Stimulated activated CD8-positive, alpha-beta memory T cell treated with anti-CD3 and anti-CD28 coated beads, Interleukin-4, amount 100 ng/mL, for 48 hours (primary cell): ENCODE results near the gene NBAS.

Experiments used
- DNase-seq: peaks from one replicate; pipeline ENCODE4 v3.0.0-alpha.2; 2020

NBAS gene

GRCh38 chr2:15155959-15156574 is 405.1 kb downstream of the NBAS start:
- no peak for DNase-seq

- no peak for DNase-seq
Observed at GRCh38 chr2:15154297-15154696, 406.8 kb downstream of the NBAS start.

GRCh38 chr2:15152382-15152781 is 408.8 kb downstream of the NBAS start:
- DNase-seq: no peak

- no peak for DNase-seq
Observed at GRCh38 chr2:15149063-15149462, 412.1 kb downstream of the NBAS start.

GRCh38 chr2:15147591-15147990 is 413.5 kb downstream of the NBAS start:
- no peak for DNase-seq

- DNase-seq: no peak
Observed at GRCh38 chr2:15146960-15147359, 414.2 kb downstream of the NBAS start.

- DNase-seq: no peak
Observed at GRCh38 chr2:15145919-15146318, 415.2 kb downstream of the NBAS start.

- DNase-seq: no peak
Observed at GRCh38 chr2:15145046-15145817, 415.9 kb downstream of the NBAS start.

- DNase-seq: peak; percentile 79
Observed at GRCh38 chr2:15142069-15142689, 419.0 kb downstream of the NBAS start.

- no peak for DNase-seq
Observed at GRCh38 chr2:15141211-15141610, 419.9 kb downstream of the NBAS start.

GRCh38 chr2:15136639-15137038 is 424.5 kb downstream of the NBAS start:
- DNase-seq: no peak

- DNase-seq: no peak
Observed at GRCh38 chr2:15134957-15135356, 426.2 kb downstream of the NBAS start.

- DNase-seq: no peak
Observed at GRCh38 chr2:15133461-15133860, 427.7 kb downstream of the NBAS start.

GRCh38 chr2:15128846-15129245 is 432.3 kb downstream of the NBAS start:
- DNase-seq: no peak

- no peak for DNase-seq
Observed at GRCh38 chr2:15127876-15128275, 433.3 kb downstream of the NBAS start.

- DNase-seq: no peak
Observed at GRCh38 chr2:15127301-15127700, 433.8 kb downstream of the NBAS start.

- no peak for DNase-seq
Observed at GRCh38 chr2:15126373-15126772, 434.8 kb downstream of the NBAS start.

GRCh38 chr2:15122915-15123314 is 438.2 kb downstream of the NBAS start:
- no peak for DNase-seq

GRCh38 chr2:15120631-15121030 is 440.5 kb downstream of the NBAS start:
- DNase-seq: no peak

- DNase-seq: no peak
Observed at GRCh38 chr2:15119722-15120175, 441.4 kb downstream of the NBAS start.

- no peak for DNase-seq
Observed at GRCh38 chr2:15117409-15118050, 443.6 kb downstream of the NBAS start.
